GM12878 (cell line): ENCODE measurements around the gene ZNF10.

ENCODE experiments used
- ATF2 ChIP-seq: IDR thresholded peaks from 2 replicates; pipeline ENCODE4 v1.6.1; 2012; ENCODE audit warnings: low read length, inconsistent platforms
- CHD2 ChIP-seq: IDR thresholded peaks from 2 replicates; pipeline ENCODE4 v1.6.1; 2011; ENCODE audit warnings: low read depth, low read length, improper control_type of control experiment, borderline replicate concordance
- ELK1 ChIP-seq: IDR thresholded peaks from 2 replicates; pipeline ENCODE4 v1.6.1; 2012; ENCODE audit warnings: low read depth, low read length, improper control_type of control experiment
- JUNB ChIP-seq: IDR thresholded peaks from 2 replicates; pipeline ENCODE4 v1.6.1; 2016; ENCODE audit warnings: antibody characterized with exemption, mild to moderate bottlenecking
- MAX ChIP-seq: IDR thresholded peaks from 2 replicates; pipeline ENCODE4 v1.6.1; 2012; ENCODE audit warnings: low read depth, low read length, improper control_type of control experiment
- MEF2A ChIP-seq: IDR thresholded peaks from 2 replicates; pipeline ENCODE4 v1.6.1; 2011; ENCODE audit warnings: low read depth, mild to moderate bottlenecking, low read length, moderate library complexity; ENCODE audit not compliant: insufficient read depth
- NFIC ChIP-seq: IDR thresholded peaks from 2 replicates; pipeline ENCODE4 v1.6.1; 2012; ENCODE audit warnings: low read depth, mild to moderate bottlenecking, inconsistent platforms, low read length, moderate library complexity
- SP1 ChIP-seq: IDR thresholded peaks from one replicate; pipeline ENCODE4 v1.6.1; 2011; ENCODE audit warnings: low read depth, low read length
- SRF ChIP-seq, 2 experiments: IDR thresholded peaks; 2 replicates each; pipeline ENCODE4 v1.6.1; 2011; ENCODE audit warnings: low read depth in 2 of 2, low read length in 2 of 2, mild to moderate bottlenecking in 1 of 2, moderate library complexity in 1 of 2
- SUZ12 ChIP-seq: fragments of 200-600 bp; sonication (generic); IDR thresholded peaks from one replicate; pipeline ENCODE4 v1.6.1; 2018; ENCODE audit warnings: antibody characterized with exemption, mild to moderate bottlenecking; ENCODE audit not compliant: unreplicated experiment
- ZBTB4 ChIP-seq: fragments of 450-650 bp; formaldehyde crosslinking; IDR thresholded peaks from 2 replicates; pipeline ENCODE4 v1.4.0; 2022; ENCODE audit warnings: mild to moderate bottlenecking, moderate library complexity
- ZNF274 ChIP-seq: IDR thresholded peaks from one replicate; pipeline ENCODE4 v1.8.0; 2011; ENCODE audit not compliant: insufficient read length, insufficient read depth
- TF ChIP-seq, protein P1 (sequence below): fragments of 450-650 bp; formaldehyde crosslinking; IDR thresholded peaks from 2 replicates; pipeline ENCODE4 v1.5.0; 2022; ENCODE audit warnings: mild to moderate bottlenecking, missing genetic modification characterization

DNA sequence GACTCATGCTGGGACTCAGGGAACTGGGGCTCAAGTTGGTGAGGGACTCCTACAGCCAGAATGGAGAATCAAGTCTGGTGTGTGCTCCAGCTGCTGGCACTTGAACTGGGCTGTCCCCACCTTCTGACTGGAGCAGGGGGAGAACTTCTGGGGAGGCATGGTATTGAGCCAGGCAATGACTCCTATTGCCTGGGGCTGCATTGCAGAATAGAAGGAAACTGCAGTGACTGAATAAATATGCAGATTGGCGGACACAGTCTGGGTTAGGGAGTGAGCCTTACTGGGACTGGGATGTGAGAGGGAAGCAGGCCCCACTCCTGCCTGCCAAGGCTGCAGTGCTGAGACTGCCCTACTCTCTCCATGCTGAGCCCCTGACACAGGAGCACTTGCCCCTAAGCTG, 42.1 kb downstream of the ZNF10 start:
- TF ChIP-seq JUNB (no peak), SRF (IDR thresholded peaks at IDR 0.05; ENCODE audit: low read depth in 2 of 2, low read length in 2 of 2) (no peak), SUZ12 (no peak), CHD2 (no peak), ZBTB4 (CRISPR knock-in tag) (no peak), ZNF274 (no peak), MEF2A (no peak), ATF2 (no peak), SP1 (no peak), MAX (no peak), NFIC (no peak), ELK1 (no peak)
- TF ChIP-seq, protein P1, sequence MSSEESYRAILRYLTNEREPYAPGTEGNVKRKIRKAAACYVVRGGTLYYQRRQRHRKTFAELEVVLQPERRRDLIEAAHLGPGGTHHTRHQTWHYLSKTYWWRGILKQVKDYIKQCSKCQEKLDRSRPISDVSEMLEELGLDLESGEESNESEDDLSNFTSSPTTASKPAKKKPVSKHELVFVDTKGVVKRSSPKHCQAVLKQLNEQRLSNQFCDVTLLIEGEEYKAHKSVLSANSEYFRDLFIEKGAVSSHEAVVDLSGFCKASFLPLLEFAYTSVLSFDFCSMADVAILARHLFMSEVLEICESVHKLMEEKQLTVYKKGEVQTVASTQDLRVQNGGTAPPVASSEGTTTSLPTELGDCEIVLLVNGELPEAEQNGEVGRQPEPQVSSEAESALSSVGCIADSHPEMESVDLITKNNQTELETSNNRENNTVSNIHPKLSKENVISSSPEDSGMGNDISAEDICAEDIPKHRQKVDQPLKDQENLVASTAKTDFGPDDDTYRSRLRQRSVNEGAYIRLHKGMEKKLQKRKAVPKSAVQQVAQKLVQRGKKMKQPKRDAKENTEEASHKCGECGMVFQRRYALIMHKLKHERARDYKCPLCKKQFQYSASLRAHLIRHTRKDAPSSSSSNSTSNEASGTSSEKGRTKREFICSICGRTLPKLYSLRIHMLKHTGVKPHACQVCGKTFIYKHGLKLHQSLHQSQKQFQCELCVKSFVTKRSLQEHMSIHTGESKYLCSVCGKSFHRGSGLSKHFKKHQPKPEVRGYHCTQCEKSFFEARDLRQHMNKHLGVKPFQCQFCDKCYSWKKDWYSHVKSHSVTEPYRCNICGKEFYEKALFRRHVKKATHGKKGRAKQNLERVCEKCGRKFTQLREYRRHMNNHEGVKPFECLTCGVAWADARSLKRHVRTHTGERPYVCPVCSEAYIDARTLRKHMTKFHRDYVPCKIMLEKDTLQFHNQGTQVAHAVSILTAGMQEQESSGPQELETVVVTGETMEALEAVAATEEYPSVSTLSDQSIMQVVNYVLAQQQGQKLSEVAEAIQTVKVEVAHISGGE (CRISPR knock-in tag) = no peak
